ACHN (cell line): Measurements from ENCODE around the gene TFCP2L1.

ENCODE experiments used
- DNase-seq: peaks from one replicate; pipeline ENCODE4 v3.0.0-alpha.2; 2015
- in situ Hi-C: cut with HindIII; loops from 2 replicates; pipeline ENCODE4 v1.10.0; 2017; ENCODE audit warnings: low sequenced_read_pairs, low pct_ligation_motif_present, low pct_unique_long_range_greater_than_20kb

The TFCP2L1 gene

GRCh38 chr2:121192576-121192975 lies 92.4 kb downstream of the TFCP2L1 start:
- in situ Hi-C loops: no loop called here
- no peak for DNase-seq

GRCh38 chr2:121191191-121192170 lies 93.5 kb downstream of the TFCP2L1 start:
- in situ Hi-C loops: no loop called here
- DNase-seq: no peak

- DNase-seq: no peak
- in situ Hi-C loops: no loop called here
Observed at GRCh38 chr2:121189661-121190381, 95.2 kb downstream of the TFCP2L1 start.

GRCh38 chr2:121189011-121189410 lies 96.0 kb downstream of the TFCP2L1 start:
- in situ Hi-C loops: no loop called here
- DNase-seq: no peak

GRCh38 chr2:121187982-121188411 lies 97.0 kb downstream of the TFCP2L1 start:
- in situ Hi-C loops: no loop called here
- DNase-seq: no peak

- in situ Hi-C loops: no loop called here
- DNase-seq: no peak
Observed at GRCh38 chr2:121187351-121187981, 97.5 kb downstream of the TFCP2L1 start.

- in situ Hi-C loops: no loop called here
- no peak for DNase-seq
Observed at GRCh38 chr2:121186261-121186660, 98.7 kb downstream of the TFCP2L1 start.

- DNase-seq: no peak
- in situ Hi-C loops: no loop called here
Observed at GRCh38 chr2:121185571-121186074, 99.4 kb downstream of the TFCP2L1 start.

- DNase-seq: no peak
- in situ Hi-C loops: no loop called here
Observed at GRCh38 chr2:121185111-121185510, 99.9 kb downstream of the TFCP2L1 start.

GRCh38 chr2:121184248-121184862 lies 100.6 kb downstream of the TFCP2L1 start:
- in situ Hi-C loops: no loop called here
- no peak for DNase-seq

- no peak for DNase-seq
- in situ Hi-C loops: no loop called here
Observed at GRCh38 chr2:121182520-121182919, 102.5 kb downstream of the TFCP2L1 start.

GRCh38 chr2:121179467-121179866 lies 105.5 kb downstream of the TFCP2L1 start:
- DNase-seq: no peak
- in situ Hi-C loops: no loop called here

- in situ Hi-C loops: no loop called here
- DNase-seq: no peak
Observed at GRCh38 chr2:121178730-121179129, 106.3 kb downstream of the TFCP2L1 start.

- in situ Hi-C loops: no loop called here
- DNase-seq: no peak
Observed at GRCh38 chr2:121177896-121178295, 107.1 kb downstream of the TFCP2L1 start.

- in situ Hi-C loops: no loop called here
Observed at GRCh38 chr2:121175326-121175725, 109.7 kb downstream of the TFCP2L1 start.

GRCh38 chr2:121173806-121174205 lies 111.2 kb downstream of the TFCP2L1 start:
- no peak for DNase-seq
- in situ Hi-C loops: no loop called here

More at GRCh38 chr2:121175326-121175725, 109.7 kb downstream of the TFCP2L1 start:
- DNase-seq: no peak

- peak; percentile 8 for DNase-seq
- in situ Hi-C loops: no loop called here
Observed at GRCh38 chr2:121173112-121173511, 111.9 kb downstream of the TFCP2L1 start.

- DNase-seq: no peak
- in situ Hi-C loops: no loop called here
Observed at GRCh38 chr2:121172456-121172855, 112.5 kb downstream of the TFCP2L1 start.
